GM23248 (cell line): ENCODE results near the gene JDP2. TPM values are rescaled to one million over a fixed set of nuclear protein-coding genes. Genes with fewer than 3 reads are reported as not detected.

Source experiments
- DNase-seq: peaks from one replicate; pipeline ENCODE4 v3.0.0-alpha.2; 2015
- H2AFZ ChIP-seq: fragments of 200-600 bp; sonication (generic); 2 replicates; pipeline ENCODE4 v1.6.1; 2016; ENCODE audit warnings: antibody characterized with exemption
- H3F3A ChIP-seq: fragments of 200-600 bp; sonication (generic); 2 replicates; pipeline ENCODE4 v1.6.1; 2016; ENCODE audit warnings: mild to moderate bottlenecking, antibody characterized with exemption, mixed run types; ENCODE audit not compliant: insufficient read depth
- H3K27ac ChIP-seq: fragments of 200-600 bp; sonication (generic); 2 replicates; pipeline ENCODE4 v1.5.1; 2016; ENCODE audit warnings: mild to moderate bottlenecking
- H3K27me3 ChIP-seq: fragments of 200-600 bp; sonication (generic); replicated peaks from 2 replicates; pipeline ENCODE4 v1.6.1; 2016; ENCODE audit warnings: mild to moderate bottlenecking; ENCODE audit not compliant: insufficient read depth
- H3K36me3 ChIP-seq: fragments of 200-600 bp; sonication (generic); 2 replicates; pipeline ENCODE4 v1.6.1; 2016; ENCODE audit warnings: low read depth, mild to moderate bottlenecking
- H3K4me1 ChIP-seq: fragments of 200-600 bp; sonication (generic); 2 replicates; pipeline ENCODE4 v1.6.1; 2016; ENCODE audit warnings: mild to moderate bottlenecking; ENCODE audit not compliant: insufficient read depth
- H3K4me2 ChIP-seq: fragments of 200-600 bp; sonication (generic); one replicate; pipeline ENCODE4 v1.6.1; 2016; ENCODE audit warnings: mild to moderate bottlenecking; ENCODE audit not compliant: unreplicated experiment
- H3K4me3 ChIP-seq: fragments of 200-600 bp; sonication (generic); 2 replicates; pipeline ENCODE4 v1.5.1; 2016; ENCODE audit warnings: mild to moderate bottlenecking
- H3K79me2 ChIP-seq: fragments of 200-600 bp; sonication (generic); 2 replicates; pipeline ENCODE4 v1.6.1; 2016; ENCODE audit warnings: mild to moderate bottlenecking; ENCODE audit not compliant: insufficient read depth
- H3K9ac ChIP-seq: fragments of 200-600 bp; sonication (generic); 2 replicates; pipeline ENCODE4 v1.6.1; 2016; ENCODE audit warnings: mild to moderate bottlenecking
- H3K9me2 ChIP-seq: fragments of 200-600 bp; sonication (generic); 2 replicates; pipeline ENCODE4 v1.6.1; 2016; ENCODE audit warnings: mixed run types, mild to moderate bottlenecking, moderate library complexity; ENCODE audit not compliant: insufficient read depth
- H3K9me3 ChIP-seq: fragments of 200-600 bp; sonication (generic); one replicate; pipeline ENCODE4 v1.6.1; 2017; ENCODE audit warnings: low read depth
- H4K20me1 ChIP-seq: fragments of 200-600 bp; sonication (generic); 2 replicates; pipeline ENCODE4 v1.6.0; 2016; ENCODE audit not compliant: insufficient read depth
- EZH2 ChIP-seq: fragments of 200-600 bp; sonication (generic); IDR thresholded peaks from 2 replicates; pipeline ENCODE4 v1.6.1; 2018; ENCODE audit warnings: antibody characterized with exemption, mild to moderate bottlenecking; ENCODE audit not compliant: insufficient read depth, poor library complexity, severe bottlenecking
- EZH2phosphoT487 ChIP-seq: fragments of 200-600 bp; sonication (generic); IDR thresholded peaks from 2 replicates; pipeline ENCODE4 v1.6.1; 2018; ENCODE audit warnings: antibody characterized with exemption, moderate library complexity, mild to moderate bottlenecking, low read depth; ENCODE audit not compliant: insufficient read depth
- WGBS, 2 experiments: methylation state at CpG; one replicate each; pipeline ENCODE4 v1.1.6; 2015 to 2017; ENCODE audit warnings: low lambda C conversion rate in 2 of 2, low coverage in 1 of 2; ENCODE audit errors: missing lambda C conversion rate in 2 of 2; 5-methylcytosine and 5-hydroxymethylcytosine counted together
- in situ Hi-C: fragments of 300-500 bp; cut with MboI; formaldehyde crosslinking; loops from 2 replicates; pipeline ENCODE4 v1.15.0; 2020
- polyA plus RNA-seq: library from polyadenylated mRNA; unstranded; fragments of >200 nt; fragmentation: Nextera tagmentation; extraction: Ambion mirVana; gene quantifications from 2 replicates; pipeline ENCODE4 v1.2.1, GENCODE V29; 2016
- total RNA-seq: library from RNA; depleted of rRNA; stranded (reverse); fragments of >200 nt; shearing (Covaris generic); gene quantifications from 2 replicates; pipeline ENCODE4 v1.2.3, GENCODE V29; 2014

Gene JDP2
- total and polyA plus RNA-seq, 2 experiments from 2014 or later, result 20.0 to 163 TPM

GRCh38 chr14:75460394-75460793 is 32.6 kb downstream of the JDP2 start:
- Histone ChIP-seq H3K36me3 (peaks cover 31% of the 10 kb centered on the region; the same call in 1 of the 2 replicates), H3K4me3 (no peak overlapping the region), H3K9ac (no peak overlapping the region), H3K9me3 (no peaks in the 10 kb centered on the region), H3K79me2 (peaks cover 99% of the 10 kb centered on the region), H3K27ac (no peak overlapping the region), H3K9me2 (no peaks in the 10 kb centered on the region), H3K4me1 (peaks cover 4% of the 10 kb centered on the region), H3K27me3 (no peaks in the 10 kb centered on the region), H4K20me1 (peaks cover 15% of the 10 kb centered on the region; the same call in 1 of the 2 replicates), H2AFZ (no peak overlapping the region), H3K4me2 (no peak overlapping the region), H3F3A (peaks cover 14% of the 10 kb centered on the region; the same call in 1 of the 2 replicates)
- no peak for DNase-seq
- in situ Hi-C loops, result loop anchor here (25.0 kb wide), 1 partner anchor 323 kb away; the partner anchor contains the start of gene NEK9
- 83 to 84% methylated on average over 6 of the region's 6 CpGs for WGBS, 2 experiments
- no peak for TF ChIP-seq EZH2
- TF ChIP-seq EZH2phosphoT487, result no peak

- Histone ChIP-seq H3K9me3 (no peaks in the 10 kb centered on the region), H3K4me1 (no peaks in the 10 kb centered on the region; the same call in 1 of the 2 replicates), H3K9me2 (no peaks in the 10 kb centered on the region), H3K9ac (no peak overlapping the region), H3K4me3 (no peak overlapping the region), H2AFZ (no peak overlapping the region), H3K36me3 (peaks cover 36% of the 10 kb centered on the region), H3K27me3 (no peaks in the 10 kb centered on the region), H3F3A (peaks cover 14% of the 10 kb centered on the region), H3K79me2 (peaks cover 98% of the 10 kb centered on the region), H3K27ac (no peak overlapping the region), H3K4me2 (no peak overlapping the region), H4K20me1 (peaks cover 9% of the 10 kb centered on the region; the same call in 1 of the 2 replicates)
- in situ Hi-C loops, result loop anchor here (25.0 kb wide), 1 partner anchor 324 kb away; the partner anchor contains the start of gene NEK9
- no peak for DNase-seq
- 94 to 98% methylated on average over 11 to 12 of the region's 12 CpGs for WGBS, 2 experiments
- TF ChIP-seq EZH2, result no peak
- TF ChIP-seq EZH2phosphoT487, result no peak
Observed at GRCh38 chr14:75461303-75461702, 33.5 kb downstream of the JDP2 start.

GRCh38 chr14:75461755-75462349 is 34.0 kb downstream of the JDP2 start:
- 85 to 86% methylated on average over 2 of the region's 2 CpGs for WGBS, 2 experiments
- H3K27me3 ChIP-seq, result no peaks in the 10 kb centered on the region
- TF ChIP-seq EZH2phosphoT487, result no peak
- no peak for TF ChIP-seq EZH2

GRCh38 chr14:75464626-75465025 is 36.8 kb downstream of the JDP2 start:
- no peak for TF ChIP-seq EZH2phosphoT487
- TF ChIP-seq EZH2, result no peak
- Histone ChIP-seq H3K27me3 (no peaks in the 10 kb centered on the region), H3K79me2 (peaks cover 94% of the 10 kb centered on the region), H3K4me2 (no peak overlapping the region), H3K4me3 (no peak overlapping the region), H2AFZ (no peak overlapping the region), H3K27ac (no peak overlapping the region), H4K20me1 (peaks cover 10% of the 10 kb centered on the region; the same call in 1 of the 2 replicates), H3K4me1 (no peaks in the 10 kb centered on the region; the same call in 1 of the 2 replicates), H3K9ac (no peak overlapping the region), H3K9me2 (no peaks in the 10 kb centered on the region), H3F3A (peaks cover 6% of the 10 kb centered on the region), H3K9me3 (no peaks in the 10 kb centered on the region), H3K36me3 (peaks cover 36% of the 10 kb centered on the region)
- DNase-seq, result no peak
- in situ Hi-C loops, result loop anchor here (25.0 kb wide), 1 partner anchor 327 kb away; the partner anchor contains the start of gene NEK9
- WGBS, 2 experiments, result 81 to 82% methylated on average over 6 of the region's 6 CpGs

More at GRCh38 chr14:75461755-75462349, 34.0 kb downstream of the JDP2 start:
- no peaks in the 10 kb centered on the region for H3K9me3 ChIP-seq
- H3K36me3 ChIP-seq, result peaks cover 36% of the 10 kb centered on the region
- H3K4me3 ChIP-seq, result no peak overlapping the region
- H3F3A ChIP-seq, result peaks cover 14% of the 10 kb centered on the region
- peaks cover 98% of the 10 kb centered on the region for H3K79me2 ChIP-seq
- H3K9ac ChIP-seq, result no peak overlapping the region
- H2AFZ ChIP-seq, result no peak overlapping the region
- no peak for DNase-seq
- H3K9me2 ChIP-seq, result no peaks in the 10 kb centered on the region
- peaks cover 9% of the 10 kb centered on the region; the same call in 1 of the 2 replicates for H4K20me1 ChIP-seq
- H3K4me1 ChIP-seq, result no peaks in the 10 kb centered on the region; the same call in 1 of the 2 replicates
- H3K27ac ChIP-seq, result no peak overlapping the region
- in situ Hi-C loops, result loop anchor here (25.0 kb wide), 1 partner anchor 325 kb away; the partner anchor contains the start of gene NEK9
- no peak overlapping the region for H3K4me2 ChIP-seq
